WI38 (cell line): ENCODE results near the gene PDZD7.
"Not testable (repeated sequence)": the region's sequence is repeated elsewhere in the genome, so short reads cannot be mapped to it uniquely, and the experiment has no call there.

ENCODE experiments used
- H3K4me3 ChIP-seq: 2 replicates; pipeline ENCODE4 v1.5.1; 2011; ENCODE audit warnings: low read depth, mild to moderate bottlenecking, control low read depth, low read length
- TF ChIP-seq, protein P1 (sequence below): IDR thresholded peaks from 2 replicates; pipeline ENCODE4 v1.5.1; 2012; ENCODE audit warnings: low read depth, mild to moderate bottlenecking, control low read depth, low read length

The PDZD7 gene

GRCh38 chr10:100978901-100979195, 52.1 kb downstream of the PDZD7 start:
- no peak overlapping the region for H3K4me3 ChIP-seq
- TF ChIP-seq, protein P1, sequence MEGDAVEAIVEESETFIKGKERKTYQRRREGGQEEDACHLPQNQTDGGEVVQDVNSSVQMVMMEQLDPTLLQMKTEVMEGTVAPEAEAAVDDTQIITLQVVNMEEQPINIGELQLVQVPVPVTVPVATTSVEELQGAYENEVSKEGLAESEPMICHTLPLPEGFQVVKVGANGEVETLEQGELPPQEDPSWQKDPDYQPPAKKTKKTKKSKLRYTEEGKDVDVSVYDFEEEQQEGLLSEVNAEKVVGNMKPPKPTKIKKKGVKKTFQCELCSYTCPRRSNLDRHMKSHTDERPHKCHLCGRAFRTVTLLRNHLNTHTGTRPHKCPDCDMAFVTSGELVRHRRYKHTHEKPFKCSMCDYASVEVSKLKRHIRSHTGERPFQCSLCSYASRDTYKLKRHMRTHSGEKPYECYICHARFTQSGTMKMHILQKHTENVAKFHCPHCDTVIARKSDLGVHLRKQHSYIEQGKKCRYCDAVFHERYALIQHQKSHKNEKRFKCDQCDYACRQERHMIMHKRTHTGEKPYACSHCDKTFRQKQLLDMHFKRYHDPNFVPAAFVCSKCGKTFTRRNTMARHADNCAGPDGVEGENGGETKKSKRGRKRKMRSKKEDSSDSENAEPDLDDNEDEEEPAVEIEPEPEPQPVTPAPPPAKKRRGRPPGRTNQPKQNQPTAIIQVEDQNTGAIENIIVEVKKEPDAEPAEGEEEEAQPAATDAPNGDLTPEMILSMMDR = no peak

GRCh38 chr10:100978121-100978900, 52.6 kb downstream of the PDZD7 start:
- no peak overlapping the region for H3K4me3 ChIP-seq
- TF ChIP-seq, protein P1 = no peak

- TF ChIP-seq, protein P1 = no peak
- H3K4me3 ChIP-seq = no peak overlapping the region
Observed at GRCh38 chr10:100977436-100977835, 53.5 kb downstream of the PDZD7 start.

DNA sequence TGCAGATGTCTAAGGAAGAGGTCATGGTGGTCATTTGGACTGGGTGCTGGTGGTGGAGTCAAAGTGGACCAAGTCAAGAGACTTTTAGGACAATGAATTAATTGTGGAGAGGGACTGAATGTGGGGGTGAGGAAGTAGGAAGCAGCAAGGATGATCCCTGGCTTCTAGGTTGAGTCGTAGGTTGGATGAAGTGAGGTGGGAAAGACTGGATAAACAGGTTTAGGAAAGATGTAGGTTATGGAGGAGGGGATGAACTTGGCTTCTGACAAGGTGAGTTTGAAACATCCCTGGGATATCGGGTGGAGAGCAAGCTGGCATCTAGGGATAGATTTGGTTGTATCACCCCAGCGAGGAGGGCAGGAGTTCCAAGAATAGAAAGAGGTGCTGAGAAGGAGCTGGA, 54.0 kb downstream of the PDZD7 start:
- TF ChIP-seq, protein P1 = no peak
- no peak overlapping the region for H3K4me3 ChIP-seq

- not testable (repeated sequence) for H3K4me3 ChIP-seq
Observed at GRCh38 chr10:100975397-100975796, 55.5 kb downstream of the PDZD7 start.

DNA sequence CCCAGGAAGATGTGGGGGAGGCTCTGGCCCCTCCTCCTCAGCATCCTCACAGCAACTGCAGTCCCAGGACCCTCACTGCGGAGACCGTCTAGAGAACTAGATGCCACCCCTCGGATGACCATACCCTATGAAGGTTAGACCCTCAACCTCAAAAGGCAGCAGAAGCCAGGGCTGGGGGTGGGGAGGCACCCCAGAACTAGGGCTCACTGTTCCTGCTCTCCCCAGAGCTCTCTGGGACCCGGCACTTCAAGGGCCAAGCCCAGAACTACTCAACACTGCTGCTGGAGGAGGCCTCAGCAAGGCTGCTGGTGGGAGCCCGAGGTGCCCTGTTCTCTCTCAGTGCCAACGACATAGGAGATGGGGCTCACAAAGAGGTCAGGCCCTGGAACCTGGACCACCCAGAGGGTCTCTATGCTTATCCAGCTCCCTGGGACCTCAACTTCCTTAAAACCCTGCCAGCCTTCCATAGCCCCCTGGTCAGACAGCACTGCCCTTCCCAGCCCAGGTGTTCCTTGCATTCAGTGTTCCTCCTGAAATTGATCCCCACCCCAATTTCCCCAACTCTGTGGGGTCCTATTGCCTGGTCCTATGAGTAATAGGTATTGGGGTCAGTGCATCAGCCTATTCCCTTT, 57.9 kb downstream of the PDZD7 start:
- TF ChIP-seq, protein P1 = no peak
- H3K4me3 ChIP-seq = no peak overlapping the region

DNA sequence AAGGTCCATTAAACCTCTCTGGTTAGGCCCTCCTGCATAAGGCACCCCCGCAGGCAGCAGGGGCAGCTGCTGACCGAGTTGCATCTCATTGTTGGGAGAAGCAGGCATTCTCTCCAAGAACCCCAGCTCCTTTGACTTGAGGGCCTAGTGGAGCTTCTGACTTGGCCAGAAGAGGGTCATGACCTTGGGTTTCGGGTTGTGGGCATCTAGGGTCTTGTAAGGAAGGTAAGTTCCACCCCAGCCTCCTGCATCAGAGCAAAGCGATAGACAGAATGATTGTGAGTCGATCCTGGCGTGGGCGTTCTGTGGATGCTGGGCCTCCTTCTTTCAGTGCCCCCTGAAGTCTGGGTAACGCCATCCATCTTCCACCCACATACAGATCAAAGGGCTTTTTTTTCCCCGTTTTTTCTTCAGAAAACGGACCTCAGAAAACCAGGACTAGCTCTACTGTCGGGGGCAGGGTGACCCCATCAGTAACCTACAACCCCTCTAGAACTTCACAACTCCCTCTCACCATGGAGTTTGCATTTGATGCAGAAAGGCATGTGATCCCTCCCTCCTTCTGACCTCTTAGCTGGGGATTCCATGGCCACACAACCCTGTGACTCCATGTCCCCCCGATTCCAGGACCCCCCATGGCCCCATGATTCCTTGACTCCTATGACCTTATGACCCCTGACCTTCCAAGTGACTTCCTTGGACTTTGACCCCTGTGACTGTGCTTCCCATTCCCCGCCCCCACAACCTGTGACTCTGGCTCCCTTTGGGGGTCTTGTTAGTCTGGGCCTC, 58.6 kb downstream of the PDZD7 start:
- no peak overlapping the region for H3K4me3 ChIP-seq
- TF ChIP-seq, protein P1 = no peak
